HepG2 (cell line): Measurements from ENCODE around the gene FRMD3. TPM values are rescaled to one million over a fixed set of nuclear protein-coding genes. Genes with fewer than 3 reads are reported as not detected.

ENCODE experiments used
- ATAC-seq: fragments of 200-7000 bp; cut with Tn5 transposase; 3 replicates; pipeline ENCODE4 v1.9.1; 2020; ENCODE audit warnings: mild to moderate bottlenecking, moderate library complexity
- BruUV-seq: library from RNA; stranded (reverse); fragments of 400-500 nt; replicated peaks from 2 replicates; lab custom pipeline; 2021; lab: Mats Ljungman, UMichigan
- CTCF ChIA-PET: fragments of 300-600 bp; formaldehyde crosslinking; extraction: SDS; loops from one replicate; lab custom pipeline; 2021; ENCODE audit warnings: low total read pairs, inconsistent platforms, low intra/inter-chr PET ratio; lab: Yijun Ruan, JAX
- POLR2A ChIA-PET: fragments of 350-600 bp; sonication (Branson Sonifier 250); formaldehyde crosslinking; loops from one replicate; lab custom pipeline; 2020; ENCODE audit warnings: antibody characterized with exemption, inconsistent platforms; lab: Yijun Ruan, JAX
- DNase-seq: peaks from one replicate; pipeline ENCODE4 v3.0.0-alpha.2; 2015; ENCODE audit warnings: low spot score
- FAIRE-seq: peaks from 3 replicates; lab custom pipeline; 2011; peaks lifted over from hg19 to GRCh38; lab: Jason Lieb, UNC
- H2AFZ ChIP-seq: one replicate; pipeline ENCODE4 v1.6.1; 2011; ENCODE audit warnings: low read length, inconsistent platforms
- H3K27ac ChIP-seq: fragments of 300-600 bp; 3 replicates; pipeline ENCODE4 v1.8.0; 2011; ENCODE audit warnings: mixed run types, mild to moderate bottlenecking, mixed read lengths, low read length, inconsistent platforms; ENCODE audit not compliant: insufficient read depth; ENCODE audit errors: extremely low read length
- H3K27me3 ChIP-seq, 2 experiments: fragments of 200-600 bp in 1 of 2; 2 replicates in 1 of 2; 3 replicates in 1 of 2; pipeline versions ENCODE4 v1.6.0 to v1.8.0; 2011; ENCODE audit warnings: low read length in 2 of 2, mild to moderate bottlenecking in 2 of 2, moderate library complexity in 2 of 2, inconsistent platforms in 1 of 2; ENCODE audit not compliant: insufficient read depth in 2 of 2, control insufficient read depth in 1 of 2
- H3K36me3 ChIP-seq, 2 experiments: fragments of 200-600 bp in 1 of 2; replicated peaks in 1 of 2; 2 replicates in 1 of 2; 3 replicates in 1 of 2; pipeline versions ENCODE4 v1.5.1 to v1.8.0; 2011; ENCODE audit warnings: low read length in 2 of 2, inconsistent platforms in 1 of 2; ENCODE audit not compliant: insufficient read depth in 2 of 2, control insufficient read depth in 1 of 2
- H3K4me1 ChIP-seq: 2 replicates; pipeline ENCODE4 v1.5.1; 2012; ENCODE audit warnings: low read length, inconsistent platforms; ENCODE audit not compliant: insufficient read depth
- H3K4me2 ChIP-seq: 2 replicates; pipeline ENCODE4 v1.6.0; 2011; ENCODE audit warnings: low read depth, low read length, inconsistent platforms
- H3K4me3 ChIP-seq, 3 experiments: fragments of 200-600 bp in 1 of 3; sonication (generic), shearing (Covaris generic) in 1 of 3; replicated peaks in 1 of 3; 2 replicates each; pipeline ENCODE4 v1.5.1; 2011 to 2016; ENCODE audit warnings: low read length in 3 of 3, inconsistent platforms in 2 of 3, low read depth in 2 of 3, mild to moderate bottlenecking in 2 of 3, control low read depth in 1 of 3, mixed read lengths in 1 of 3; ENCODE audit not compliant: insufficient read depth in 1 of 3
- H3K79me2 ChIP-seq: one replicate; pipeline ENCODE4 v1.6.1; 2011; ENCODE audit warnings: low read length, inconsistent platforms; ENCODE audit not compliant: insufficient read depth
- H3K9ac ChIP-seq: 2 replicates; pipeline ENCODE4 v1.6.0; 2011; ENCODE audit warnings: mild to moderate bottlenecking, low read depth, low read length, inconsistent platforms; ENCODE audit not compliant: insufficient read depth
- H3K9me3 ChIP-seq: 2 replicates; pipeline ENCODE4 v1.5.1; 2012; ENCODE audit warnings: mild to moderate bottlenecking, low read length
- H4K20me1 ChIP-seq: 2 replicates; pipeline ENCODE4 v1.6.0; 2011; ENCODE audit warnings: inconsistent platforms, mild to moderate bottlenecking, low read length, moderate library complexity; ENCODE audit not compliant: insufficient read depth
- FOXA1 ChIP-seq, 2 experiments: fragments of 450-650 bp in 1 of 2; sonication (generic) in 1 of 2; formaldehyde crosslinking in 1 of 2; IDR thresholded peaks; 2 replicates each; pipeline versions ENCODE4 v1.4.0 to v1.6.1; 2016 to 2020; ENCODE audit warnings: missing genetic modification reagents in 1 of 2
- HOXA3 ChIP-seq: sonication (generic); formaldehyde crosslinking; IDR thresholded peaks from 2 replicates; pipeline ENCODE4 v1.5.0; 2020; ENCODE audit warnings: missing genetic modification reagents
- MBD4 ChIP-seq: IDR thresholded peaks from 2 replicates; pipeline ENCODE4 v1.6.1; 2012; ENCODE audit warnings: low read length, inconsistent platforms, borderline replicate concordance
- NFYB ChIP-seq: sonication (generic); formaldehyde crosslinking; IDR thresholded peaks from 2 replicates; pipeline ENCODE4 v1.4.0; 2020; ENCODE audit warnings: missing genetic modification reagents
- POLR2G ChIP-seq: fragments of 200-400 bp; formaldehyde crosslinking; IDR thresholded peaks from 2 replicates; pipeline ENCODE4 v1.6.1; 2018; ENCODE audit warnings: mild to moderate bottlenecking, low read depth, low read length, moderate library complexity
- ZNF607 ChIP-seq: sonication (generic); formaldehyde crosslinking; IDR thresholded peaks from 2 replicates; pipeline ENCODE4 v1.5.1; 2020; ENCODE audit warnings: missing genetic modification reagents, mild to moderate bottlenecking, borderline replicate concordance
- WGBS: methylation state at CpG from one replicate; pipeline ENCODE4 v1.1.6; 2017; ENCODE audit warnings: low lambda C conversion rate; 5-methylcytosine and 5-hydroxymethylcytosine counted together
- in situ Hi-C: cut with HindIII; loops from 2 replicates; pipeline ENCODE4 v1.10.0; 2017; ENCODE audit warnings: low pct_unique_long_range_greater_than_20kb; ENCODE audit not compliant: extremely low pct_ligation_motif_present
- intact Hi-C: fragments of 100-400 bp; cut with micrococcal nuclease; formaldehyde crosslinking; loops from one replicate; pipeline ENCODE4 v1.10.0; 2022; ENCODE audit not compliant: unreplicated experiment
- polyA plus RNA-seq, 8 experiments: library from polyadenylated mRNA; depleted of rRNA in 3 of 8; stranded (reverse) in 7 of 8; unstranded in 1 of 8; fragments of >200 nt; fragmentation: Illumina TruSeq in 4 of 8; extraction: Trizol in 4 of 8; gene quantifications; 2 replicates each; pipeline versions ENCODE4 v1.2.1 to v1.2.3, GENCODE V29; 2011 to 2016; ENCODE audit warnings: low read depth in 4 of 8, missing spikeins in 1 of 8, mixed read lengths in 1 of 8; ENCODE audit not compliant: insufficient read depth in 1 of 8
- total RNA-seq, 5 experiments: library from RNA; depleted of rRNA; stranded (reverse); fragments of >200 nt; fragmentation: Illumina TruSeq; extraction: Trizol; gene quantifications; 2 replicates each; pipeline ENCODE4 v1.2.3, GENCODE V29; 2016; ENCODE audit warnings: low read depth in 1 of 5
- TF ChIP-seq, protein P1 (sequence below): sonication (generic); formaldehyde crosslinking; IDR thresholded peaks from 2 replicates; pipeline ENCODE4 v1.8.1; 2022; ENCODE audit warnings: low read depth, mild to moderate bottlenecking, missing genetic modification reagents
- TF ChIP-seq, protein P2 (sequence below): sonication (generic); formaldehyde crosslinking; IDR thresholded peaks from 2 replicates; pipeline ENCODE4 v1.5.1; 2020; ENCODE audit warnings: missing genetic modification reagents, mild to moderate bottlenecking, borderline replicate concordance

The FRMD3 gene
- total and polyA plus RNA-seq, 2 of the 13 experiments (the other 11 are each of a cell fraction or from before 2014, with no cell fraction given) = 3.2 to 7.7 TPM

- TF ChIP-seq, protein P1, sequence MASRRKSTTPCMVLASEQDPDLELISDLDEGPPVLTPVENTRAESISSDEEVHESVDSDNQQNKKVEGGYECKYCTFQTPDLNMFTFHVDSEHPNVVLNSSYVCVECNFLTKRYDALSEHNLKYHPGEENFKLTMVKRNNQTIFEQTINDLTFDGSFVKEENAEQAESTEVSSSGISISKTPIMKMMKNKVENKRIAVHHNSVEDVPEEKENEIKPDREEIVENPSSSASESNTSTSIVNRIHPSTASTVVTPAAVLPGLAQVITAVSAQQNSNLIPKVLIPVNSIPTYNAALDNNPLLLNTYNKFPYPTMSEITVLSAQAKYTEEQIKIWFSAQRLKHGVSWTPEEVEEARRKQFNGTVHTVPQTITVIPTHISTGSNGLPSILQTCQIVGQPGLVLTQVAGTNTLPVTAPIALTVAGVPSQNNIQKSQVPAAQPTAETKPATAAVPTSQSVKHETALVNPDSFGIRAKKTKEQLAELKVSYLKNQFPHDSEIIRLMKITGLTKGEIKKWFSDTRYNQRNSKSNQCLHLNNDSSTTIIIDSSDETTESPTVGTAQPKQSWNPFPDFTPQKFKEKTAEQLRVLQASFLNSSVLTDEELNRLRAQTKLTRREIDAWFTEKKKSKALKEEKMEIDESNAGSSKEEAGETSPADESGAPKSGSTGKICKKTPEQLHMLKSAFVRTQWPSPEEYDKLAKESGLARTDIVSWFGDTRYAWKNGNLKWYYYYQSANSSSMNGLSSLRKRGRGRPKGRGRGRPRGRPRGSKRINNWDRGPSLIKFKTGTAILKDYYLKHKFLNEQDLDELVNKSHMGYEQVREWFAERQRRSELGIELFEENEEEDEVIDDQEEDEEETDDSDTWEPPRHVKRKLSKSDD (CRISPR knock-in tag) = no peak
- TF ChIP-seq HOXA3 (CRISPR knock-in tag) = 0 out of 2 replicates have a peak, but pooled peaks have one; percentile 33
- TF ChIP-seq, protein P2, sequence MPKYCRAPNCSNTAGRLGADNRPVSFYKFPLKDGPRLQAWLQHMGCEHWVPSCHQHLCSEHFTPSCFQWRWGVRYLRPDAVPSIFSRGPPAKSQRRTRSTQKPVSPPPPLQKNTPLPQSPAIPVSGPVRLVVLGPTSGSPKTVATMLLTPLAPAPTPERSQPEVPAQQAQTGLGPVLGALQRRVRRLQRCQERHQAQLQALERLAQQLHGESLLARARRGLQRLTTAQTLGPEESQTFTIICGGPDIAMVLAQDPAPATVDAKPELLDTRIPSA (CRISPR knock-in tag) = no peak
- TF ChIP-seq MBD4 = no peak
- no peak for TF ChIP-seq POLR2G
- no peak for TF ChIP-seq FOXA1 (IDR thresholded peaks at IDR 0.05)
- TF ChIP-seq FOXA1 (CRISPR knock-in tag; IDR thresholded peaks at IDR 0.05) = no peak
Observed at GRCh38 chr9:83396813-83397212, 141.4 kb downstream of the FRMD3 start (continued).

DNA sequence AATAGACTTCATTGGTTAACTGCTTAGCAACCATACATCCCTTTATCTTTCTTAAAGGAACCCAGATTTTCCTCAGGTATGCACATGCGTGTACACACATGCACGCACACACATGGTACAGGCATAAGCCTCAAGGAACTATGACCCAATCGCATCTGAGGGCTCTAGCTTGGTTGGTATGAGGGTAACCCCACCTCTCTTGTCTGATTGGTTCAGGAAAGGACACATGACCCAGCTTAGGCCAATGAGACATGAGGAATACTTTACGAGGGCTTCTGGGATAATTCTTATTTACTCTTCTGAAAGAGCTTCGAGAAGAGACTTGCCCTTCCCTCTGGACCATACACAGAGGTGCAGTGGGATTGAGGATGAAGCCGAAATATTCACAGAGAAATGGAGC lies 141.9 kb downstream of the FRMD3 start:
- BruUV-seq = no TSS peak
- H3K79me2 ChIP-seq = no peaks in the 10 kb centered on the region
- H3K4me2 ChIP-seq = no peak overlapping the region
- FAIRE-seq (no peak), ATAC-seq (no peak), DNase-seq (no peak)
- peaks cover 45% of the 10 kb centered on the region for H3K4me1 ChIP-seq
- no peaks in the 10 kb centered on the region for H3K9me3 ChIP-seq
- no peak overlapping the region for H2AFZ ChIP-seq
- ChIA-PET CTCF (no interaction called here), POLR2A (no interaction called here)
- no peak overlapping the region for H3K27ac ChIP-seq
- 100% methylated on average over 6 of the region's 6 CpGs for WGBS
- TF ChIP-seq ZNF607 (no peak), NFYB (peak; percentile 53; the same call in 1 of the 2 replicates)
- H4K20me1 ChIP-seq = no peaks in the 10 kb centered on the region
- H3K27me3 ChIP-seq = no peaks in the 10 kb centered on the region
- H3K9ac ChIP-seq = no peak overlapping the region
- no peaks in the 10 kb centered on the region for H3K36me3 ChIP-seq
- intact Hi-C loops = no loop called here
- no peak overlapping the region for H3K4me3 ChIP-seq
- in situ Hi-C loops = no loop called here
